BLaER1 treated with 17β-estradiol and CSF1 and Interleukin-3, amounts not matched to agents 10 nM and 100 nM (cell line): Measurements from ENCODE around the gene ZIC3.

Source experiments
- H3K27ac ChIP-seq, 11 experiments: shearing (Covaris generic); formaldehyde crosslinking; 2 replicates each; pipeline ENCODE4 v1.8.1; 2022
- H3K27me3 ChIP-seq, 11 experiments: shearing (Covaris generic); formaldehyde crosslinking; 2 replicates each; pipeline ENCODE4 v1.8.1; 2022
- H3K36me3 ChIP-seq, 11 experiments: shearing (Covaris generic); formaldehyde crosslinking; 2 replicates each; pipeline ENCODE4 v1.8.1; 2022
- H3K4me1 ChIP-seq, 10 experiments: shearing (Covaris generic); formaldehyde crosslinking; 2 replicates each; pipeline ENCODE4 v1.8.1; 2022
- H3K4me2 ChIP-seq, 11 experiments: shearing (Covaris generic); formaldehyde crosslinking; 2 replicates each; pipeline ENCODE4 v1.8.1; 2022
- H3K4me3 ChIP-seq, 10 experiments: shearing (Covaris generic); formaldehyde crosslinking; 2 replicates each; pipeline ENCODE4 v1.8.1; 2022
- H3K9ac ChIP-seq, 11 experiments: shearing (Covaris generic); formaldehyde crosslinking; 2 replicates each; pipeline ENCODE4 v1.8.1; 2022
- H3K9me3 ChIP-seq, 11 experiments: shearing (Covaris generic); formaldehyde crosslinking; replicated peaks in 1 of 11; 2 replicates each; pipeline ENCODE4 v1.8.1; 2022
- H4K20me1 ChIP-seq, 11 experiments: shearing (Covaris generic); formaldehyde crosslinking; 2 replicates each; pipeline ENCODE4 v1.8.1; 2022
- Cebpa-rat ChIP-seq, 11 experiments: shearing (Covaris generic); IDR thresholded peaks; 2 replicates each; pipeline ENCODE4 v1.8.1; 2022

The ZIC3 gene

DNA sequence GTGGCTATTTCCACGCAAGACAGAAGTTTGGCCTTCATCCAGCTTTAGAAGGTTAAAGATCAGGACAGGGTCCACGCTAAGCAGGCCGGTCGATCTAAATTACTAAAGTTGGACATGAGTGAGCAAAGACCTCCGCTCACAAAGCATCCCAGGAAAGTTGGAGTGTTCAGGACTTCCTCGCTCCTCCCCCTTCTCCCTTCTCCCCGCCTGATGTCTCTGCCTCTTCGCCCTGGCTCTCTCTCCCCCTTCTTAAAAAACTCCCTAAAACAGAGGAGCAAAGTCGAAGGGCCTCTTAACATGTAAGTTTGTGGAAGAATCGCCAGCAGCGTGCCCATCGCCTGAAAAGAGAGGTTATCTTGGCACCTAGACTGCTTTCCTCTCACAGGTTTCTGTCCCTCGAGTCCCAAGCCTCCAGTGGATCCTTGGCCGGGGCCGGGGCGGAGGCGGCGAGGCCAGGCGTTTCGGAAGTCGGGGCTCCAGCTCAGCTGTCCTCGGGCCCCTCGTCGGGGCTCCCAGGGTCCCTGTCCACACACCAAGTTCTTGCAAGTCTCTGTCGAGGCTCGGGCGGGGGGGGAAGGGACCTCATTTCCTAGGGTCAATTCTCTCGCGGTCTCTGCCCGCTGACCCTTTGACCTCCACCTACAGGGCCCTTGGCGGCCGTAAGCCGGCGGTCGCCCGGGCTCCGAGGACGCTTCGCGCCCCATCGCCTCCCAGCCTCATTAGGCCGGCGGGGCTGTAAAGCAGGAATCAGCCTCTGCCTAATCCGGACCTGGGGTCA lies 7.6 kb downstream of the ZIC3 start:
- no peak overlapping the region for H3K9ac ChIP-seq
- no peaks in the 10 kb centered on the region for H4K20me1 ChIP-seq
- no peak for TF ChIP-seq Cebpa-rat (IDR thresholded peaks at IDR 0.05)
- H3K4me2 ChIP-seq: no peak overlapping the region
- no peak overlapping the region for H3K27ac ChIP-seq
- no peaks in the 10 kb centered on the region for H3K4me1 ChIP-seq
- no peak overlapping the region for H3K4me3 ChIP-seq
- H3K36me3 ChIP-seq: no peaks in the 10 kb centered on the region
- H3K27me3 ChIP-seq: peaks cover 76 to 98% (median 89%) of the 10 kb centered on the region in 11 experiments
- H3K9me3 ChIP-seq: peaks cover 6 to 36% (median 29%) of the 10 kb centered on the region in 11 experiments; a peak in 21 of 22 replicates

DNA sequence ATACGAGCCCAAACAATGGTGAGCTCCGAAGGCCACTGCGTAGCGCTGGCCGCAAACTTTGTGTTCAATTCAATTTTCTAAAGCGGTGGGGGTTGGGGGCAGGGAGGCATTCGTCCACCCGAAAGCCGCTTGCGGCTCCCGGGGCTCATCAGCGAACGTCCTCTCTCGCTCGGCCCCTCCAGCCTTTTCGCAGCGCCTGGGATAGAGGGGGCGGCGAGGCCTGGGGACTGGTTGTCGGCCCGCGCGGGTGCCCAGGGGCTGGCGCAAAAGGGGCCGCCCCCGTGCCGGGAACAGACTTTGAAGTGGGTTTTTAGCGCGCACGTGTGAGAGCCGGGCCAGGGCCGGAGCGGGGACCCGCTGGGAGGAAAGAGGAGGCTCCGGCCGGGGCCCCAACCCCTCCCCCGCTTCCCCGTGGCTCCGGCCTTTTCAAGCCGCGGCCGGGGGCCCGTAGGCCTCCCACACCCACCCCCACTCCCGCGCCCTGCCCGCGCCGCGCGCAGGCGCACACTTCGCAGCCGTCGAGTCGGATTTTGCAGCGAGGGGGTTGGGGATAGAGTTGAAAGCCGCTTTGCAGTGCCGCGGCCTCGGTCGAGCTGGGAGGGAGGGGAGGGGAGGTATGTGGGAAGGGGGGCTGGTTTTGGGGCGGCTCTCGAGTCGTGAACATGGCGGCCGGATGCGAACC lies 8.3 kb downstream of the ZIC3 start:
- no peaks in the 10 kb centered on the region for H3K36me3 ChIP-seq
- H4K20me1 ChIP-seq: no peaks in the 10 kb centered on the region
- TF ChIP-seq Cebpa-rat (IDR thresholded peaks at IDR 0.05): no peak
- no peak overlapping the region for H3K4me3 ChIP-seq
- no peaks in the 10 kb centered on the region for H3K4me1 ChIP-seq
- no peak overlapping the region for H3K27ac ChIP-seq
- H3K9ac ChIP-seq: no peak overlapping the region
- peaks cover 6 to 34% (median 24%) of the 10 kb centered on the region in 11 experiments; a peak in 21 of 22 replicates for H3K9me3 ChIP-seq
- no peak overlapping the region for H3K4me2 ChIP-seq
- peaks cover 81 to 99% (median 92%) of the 10 kb centered on the region in 11 experiments for H3K27me3 ChIP-seq

DNA sequence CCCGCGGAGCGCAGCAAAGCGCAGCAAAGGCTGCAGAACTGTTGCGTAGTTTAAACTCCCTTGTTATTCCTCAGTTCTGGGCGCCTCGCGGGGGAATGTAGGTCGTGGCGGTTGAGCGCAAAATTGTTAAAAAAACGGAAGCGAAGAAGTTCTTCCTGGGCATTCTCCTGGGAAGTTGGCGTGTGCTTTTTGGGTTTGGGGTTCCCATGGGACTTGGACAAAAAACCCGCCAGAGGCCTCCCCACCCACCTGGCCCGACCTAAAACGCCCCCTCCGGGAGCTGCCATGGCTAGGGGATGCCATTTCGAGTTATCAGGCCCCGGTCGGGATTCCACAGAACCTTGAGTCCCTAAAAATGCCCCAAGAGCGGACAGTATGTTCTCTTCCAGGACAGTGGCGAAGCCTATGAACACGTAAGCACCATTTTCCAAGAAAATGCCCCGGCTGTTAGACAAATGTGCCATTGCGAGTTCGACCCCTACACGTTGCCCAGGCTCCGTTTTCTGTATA lies 8.9 kb downstream of the ZIC3 start:
- Histone ChIP-seq H3K4me3 (no peak overlapping the region), H3K9ac (no peak overlapping the region), H4K20me1 (no peaks in the 10 kb centered on the region), H3K4me2 (no peak overlapping the region), H3K9me3 (peaks cover 6 to 28% (median 23%) of the 10 kb centered on the region in 11 experiments; a peak in 21 of 22 replicates), H3K27ac (no peak overlapping the region), H3K27me3 (peaks cover 81 to 99% (median 92%) of the 10 kb centered on the region in 11 experiments), H3K4me1 (no peaks in the 10 kb centered on the region), H3K36me3 (no peaks in the 10 kb centered on the region)
- TF ChIP-seq Cebpa-rat (IDR thresholded peaks at IDR 0.05): no peak

DNA sequence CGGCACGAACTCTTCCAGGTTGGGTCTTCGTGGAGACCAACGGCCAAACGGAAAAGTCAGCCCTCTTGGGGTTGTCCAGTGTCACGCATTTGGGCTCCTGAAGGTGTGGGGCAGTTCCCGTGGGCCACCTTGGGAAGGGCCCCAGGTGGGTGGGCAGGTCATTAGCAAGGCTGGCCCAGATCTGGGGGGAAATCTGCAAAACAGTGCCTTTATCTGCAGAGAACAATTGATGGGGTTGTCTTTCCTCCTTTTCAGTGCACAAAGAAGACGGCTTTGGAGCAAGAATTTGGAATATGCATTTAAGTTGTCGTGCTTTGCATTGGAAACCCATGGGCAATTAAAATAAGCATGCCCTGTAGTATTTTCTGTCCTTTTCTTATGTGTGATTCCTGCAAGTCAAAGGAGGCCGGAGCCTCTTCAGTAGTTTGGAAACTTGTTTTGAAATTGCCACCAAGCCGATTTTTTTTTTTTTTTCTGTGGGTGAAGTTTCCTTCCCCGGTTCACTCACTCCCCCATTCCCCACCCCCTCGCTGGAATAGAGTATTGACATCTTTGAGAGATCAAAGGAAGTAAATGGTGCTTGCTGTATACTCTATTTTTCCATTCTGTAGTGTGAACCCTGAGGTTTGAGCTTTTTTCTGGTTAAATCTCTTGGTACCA lies 9.8 kb downstream of the ZIC3 start:
- Histone ChIP-seq H3K4me2 (no peak overlapping the region), H3K27ac (no peak overlapping the region), H3K4me3 (no peak overlapping the region), H3K4me1 (no peaks in the 10 kb centered on the region), H3K27me3 (peaks cover 79 to 99% (median 92%) of the 10 kb centered on the region in 11 experiments), H4K20me1 (no peaks in the 10 kb centered on the region), H3K9me3 (peaks cover 6 to 26% (median 23%) of the 10 kb centered on the region in 11 experiments; a peak in 21 of 22 replicates), H3K9ac (no peak overlapping the region), H3K36me3 (no peaks in the 10 kb centered on the region)
- TF ChIP-seq Cebpa-rat (IDR thresholded peaks at IDR 0.05): no peak

DNA sequence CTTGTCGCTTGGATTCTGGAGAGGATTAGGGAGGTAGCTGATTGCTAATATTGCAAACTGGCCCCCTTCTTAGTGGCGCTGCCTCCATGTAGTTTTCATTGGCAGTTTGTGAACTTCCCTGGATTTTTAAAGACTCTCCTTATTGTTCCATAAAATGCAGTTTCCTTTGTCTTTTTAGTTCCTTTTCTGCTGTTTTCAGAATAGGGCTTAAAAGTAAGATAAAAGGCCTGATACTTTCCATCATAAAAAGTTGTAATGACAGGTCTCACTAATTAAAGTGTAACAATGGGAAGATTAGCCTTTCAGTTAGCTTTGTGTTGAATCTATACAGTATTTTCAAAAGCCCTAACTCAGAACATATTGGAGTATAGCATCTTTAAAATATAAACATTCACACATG lies 21.2 kb downstream of the ZIC3 start:
- Histone ChIP-seq H3K4me1 (no peaks in the 10 kb centered on the region), H3K4me2 (no peak overlapping the region), H3K9ac (no peak overlapping the region), H4K20me1 (no peaks in the 10 kb centered on the region), H3K9me3 (no peaks in the 10 kb centered on the region; a peak in 1 of 22 replicates), H3K27ac (no peak overlapping the region), H3K36me3 (no peaks in the 10 kb centered on the region), H3K4me3 (no peak overlapping the region), H3K27me3 (peaks cover 92 to 100% (median 100%) of the 10 kb centered on the region in 11 experiments)
- no peak for TF ChIP-seq Cebpa-rat (IDR thresholded peaks at IDR 0.05)

DNA sequence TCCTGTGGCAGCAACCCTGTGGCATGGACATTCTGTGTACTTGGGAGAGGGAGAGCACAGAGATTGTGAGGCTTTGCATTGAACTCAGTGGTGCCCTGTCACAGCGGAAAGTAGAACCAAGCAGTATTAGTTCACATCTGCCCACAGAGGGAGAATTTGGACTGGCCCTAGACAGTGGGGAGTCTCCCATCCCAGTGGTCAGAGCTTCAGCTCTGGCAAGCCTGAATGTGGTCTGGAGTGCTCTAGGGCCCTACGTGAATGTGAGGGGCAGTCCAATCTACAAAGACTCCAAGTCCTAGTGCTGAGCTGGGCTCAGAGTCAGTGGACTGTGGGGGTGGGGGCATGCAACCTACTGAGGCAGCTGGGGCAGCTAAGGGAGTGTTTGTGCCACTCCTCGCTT lies 34.8 kb downstream of the ZIC3 start:
- H3K4me2 ChIP-seq: no peak overlapping the region
- H3K27ac ChIP-seq: no peak overlapping the region
- H3K4me1 ChIP-seq: no peaks in the 10 kb centered on the region
- no peaks in the 10 kb centered on the region for H3K36me3 ChIP-seq
- no peaks in the 10 kb centered on the region; a peak in 2 of 22 replicates for H4K20me1 ChIP-seq
- H3K9ac ChIP-seq: no peak overlapping the region
- TF ChIP-seq Cebpa-rat (IDR thresholded peaks at IDR 0.05): no peak
- H3K9me3 ChIP-seq: peaks cover 0 to 3% (median 0%) of the 10 kb centered on the region in 11 experiments; a peak in 2 of 22 replicates
- peaks cover 73 to 99% (median 95%) of the 10 kb centered on the region in 11 experiments for H3K27me3 ChIP-seq
- no peak overlapping the region for H3K4me3 ChIP-seq
